Spleen (tissue), 7 donors: Measurements from ENCODE around the gene ZNF385C.

Experiments
- POLR2A ChIP-seq, 3 donors: fragments of 450-650 bp; IDR thresholded peaks; one replicate each; pipeline ENCODE4 v1.5.1; 2017; ENCODE audit warnings: antibody characterized with exemption in 3 of 3, mild to moderate bottlenecking in 1 of 3
- POLR2AphosphoS5 ChIP-seq, 3 donors: sonication (generic); formaldehyde crosslinking; IDR thresholded peaks; one replicate each; pipeline ENCODE4 v1.5.1; 2017; ENCODE audit warnings: antibody characterized with exemption in 3 of 3
- TF ChIP-seq, protein P1 (sequence below), 11 experiments: fragments of 200-600 bp in 7 of 11; fragments of 450-650 bp in 4 of 11; sonication (generic) in 4 of 11; IDR thresholded peaks in 8 of 11; conservative IDR thresholded peaks in 3 of 11; 1 replicate in 7 of 11; 2 replicates in 4 of 11; pipeline versions ENCODE4 v1.4.0 to v1.8.0; 2016 to 2021; ENCODE audit warnings: antibody characterized with exemption in 11 of 11, inconsistent platforms in 4 of 11, mild to moderate bottlenecking in 1 of 11
- donor health status: DM: no; HTN: no; CAD: no; lungs with moderate emphysema.
- donor health status: DM: no; HTN: no; CAD: no.
- donor health status: DM: no; HTN: no; CAD: no.

DNA sequence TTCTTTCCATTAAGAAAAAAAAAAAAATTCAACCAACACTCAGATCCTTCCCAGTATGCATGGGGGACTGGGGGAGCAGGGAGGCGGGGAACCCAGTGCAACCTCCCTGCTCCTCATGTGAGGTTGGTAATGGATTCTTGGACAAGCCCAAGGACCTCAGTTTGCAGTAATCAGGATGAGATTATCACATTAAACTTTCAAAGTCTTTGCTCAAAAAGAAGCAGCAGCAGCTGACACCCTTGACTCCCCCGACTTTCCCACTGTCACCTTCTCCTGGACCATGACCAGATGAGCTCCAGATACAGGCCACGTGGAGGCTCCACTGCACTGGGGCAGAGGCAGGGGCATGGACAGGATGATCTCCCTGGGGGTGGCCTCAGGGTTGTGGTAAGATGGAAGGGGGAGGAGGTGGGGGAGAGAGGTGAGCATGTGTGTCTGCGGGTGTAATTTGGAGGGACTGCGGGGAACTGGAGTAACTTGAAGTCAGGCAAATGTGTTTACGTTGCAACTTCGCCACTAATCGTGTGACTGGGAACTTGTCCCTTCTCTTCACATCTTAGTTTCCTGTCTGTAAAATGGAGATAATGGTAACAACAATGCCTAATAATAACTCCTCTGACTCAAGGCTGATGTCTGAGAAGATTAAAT, 19.8 kb downstream of the ZNF385C start:
- TF ChIP-seq, protein P1, sequence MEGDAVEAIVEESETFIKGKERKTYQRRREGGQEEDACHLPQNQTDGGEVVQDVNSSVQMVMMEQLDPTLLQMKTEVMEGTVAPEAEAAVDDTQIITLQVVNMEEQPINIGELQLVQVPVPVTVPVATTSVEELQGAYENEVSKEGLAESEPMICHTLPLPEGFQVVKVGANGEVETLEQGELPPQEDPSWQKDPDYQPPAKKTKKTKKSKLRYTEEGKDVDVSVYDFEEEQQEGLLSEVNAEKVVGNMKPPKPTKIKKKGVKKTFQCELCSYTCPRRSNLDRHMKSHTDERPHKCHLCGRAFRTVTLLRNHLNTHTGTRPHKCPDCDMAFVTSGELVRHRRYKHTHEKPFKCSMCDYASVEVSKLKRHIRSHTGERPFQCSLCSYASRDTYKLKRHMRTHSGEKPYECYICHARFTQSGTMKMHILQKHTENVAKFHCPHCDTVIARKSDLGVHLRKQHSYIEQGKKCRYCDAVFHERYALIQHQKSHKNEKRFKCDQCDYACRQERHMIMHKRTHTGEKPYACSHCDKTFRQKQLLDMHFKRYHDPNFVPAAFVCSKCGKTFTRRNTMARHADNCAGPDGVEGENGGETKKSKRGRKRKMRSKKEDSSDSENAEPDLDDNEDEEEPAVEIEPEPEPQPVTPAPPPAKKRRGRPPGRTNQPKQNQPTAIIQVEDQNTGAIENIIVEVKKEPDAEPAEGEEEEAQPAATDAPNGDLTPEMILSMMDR (IDR thresholded peaks at IDR 0.05 in 8 of 11, conservative IDR thresholded peaks at IDR 0.05 in 3 of 11), result no peak
- TF ChIP-seq POLR2A (IDR thresholded peaks at IDR 0.05) (no peak), POLR2AphosphoS5 (IDR thresholded peaks at IDR 0.05) (no peak)
